ENCODE data around the gene AFF3.

- no peak for TF ChIP-seq CTBP1 (IDR thresholded peaks at IDR 0.05; ENCODE audit: borderline replicate concordance)
- TF ChIP-seq TARDBP (IDR thresholded peaks at IDR 0.05) = no peak
Measured at GRCh38 chr2:99607861-99608491, 534.4 kb downstream of the AFF3 start.

Measured in HEK293T (cell line).